ENCODE results near the gene ZSWIM6.

The ZSWIM6 gene

DNA sequence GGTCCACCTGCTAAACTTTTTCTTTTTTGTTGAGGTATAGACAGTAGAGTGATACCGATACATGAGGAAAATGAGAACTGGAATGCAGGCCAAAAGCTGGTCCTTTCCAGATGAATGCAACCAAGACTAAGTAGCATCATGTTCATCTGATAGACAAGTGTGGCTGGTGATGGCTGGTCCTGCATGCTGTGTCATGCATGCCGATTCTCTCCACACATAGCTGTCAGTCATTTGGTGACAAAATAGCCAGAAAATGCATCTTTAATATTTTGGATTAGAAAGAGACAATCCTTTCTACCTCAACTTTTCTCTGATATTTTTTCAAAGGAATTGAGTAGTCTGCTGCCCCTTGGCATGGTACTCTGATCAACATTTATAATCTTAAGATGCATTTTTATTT is 49.9 kb downstream of the ZSWIM6 start:
- Histone ChIP-seq H3K4me3 (ENCODE audit: low read depth, low read length, poor library complexity, severe bottlenecking) (no peak overlapping the region), H3K36me3 (ENCODE audit: insufficient read depth, low read length) (no peaks in the 10 kb centered on the region), H3K9me3 (ENCODE audit: low read length) (no peaks in the 10 kb centered on the region), H3K27me3 (ENCODE audit: insufficient read depth, low read length) (no peaks in the 10 kb centered on the region), H3K9ac (ENCODE audit: low read length) (no peak overlapping the region), H4K20me1 (ENCODE audit: insufficient read depth, low read length) (no peaks in the 10 kb centered on the region), H3F3A (ENCODE audit: insufficient read depth, low read length) (no peaks in the 10 kb centered on the region), H3K9me2 (ENCODE audit: low read depth, low read length) (no peaks in the 10 kb centered on the region), H2AFZ (ENCODE audit: low read length) (no peak overlapping the region), H3K4me2 (ENCODE audit: low read length) (no peak overlapping the region), H3K79me2 (ENCODE audit: insufficient read depth, low read length) (no peaks in the 10 kb centered on the region), H3K4me1 (ENCODE audit: insufficient read depth, low read length, severe bottlenecking) (no peaks in the 10 kb centered on the region), H3K27ac (ENCODE audit: low read depth, low read length, poor library complexity, severe bottlenecking) (no peak overlapping the region)
- TF ChIP-seq EZH2 (IDR thresholded peaks at IDR 0.05; ENCODE audit: borderline replicate concordance, low read length) = no peak
- TF ChIP-seq, protein P1, sequence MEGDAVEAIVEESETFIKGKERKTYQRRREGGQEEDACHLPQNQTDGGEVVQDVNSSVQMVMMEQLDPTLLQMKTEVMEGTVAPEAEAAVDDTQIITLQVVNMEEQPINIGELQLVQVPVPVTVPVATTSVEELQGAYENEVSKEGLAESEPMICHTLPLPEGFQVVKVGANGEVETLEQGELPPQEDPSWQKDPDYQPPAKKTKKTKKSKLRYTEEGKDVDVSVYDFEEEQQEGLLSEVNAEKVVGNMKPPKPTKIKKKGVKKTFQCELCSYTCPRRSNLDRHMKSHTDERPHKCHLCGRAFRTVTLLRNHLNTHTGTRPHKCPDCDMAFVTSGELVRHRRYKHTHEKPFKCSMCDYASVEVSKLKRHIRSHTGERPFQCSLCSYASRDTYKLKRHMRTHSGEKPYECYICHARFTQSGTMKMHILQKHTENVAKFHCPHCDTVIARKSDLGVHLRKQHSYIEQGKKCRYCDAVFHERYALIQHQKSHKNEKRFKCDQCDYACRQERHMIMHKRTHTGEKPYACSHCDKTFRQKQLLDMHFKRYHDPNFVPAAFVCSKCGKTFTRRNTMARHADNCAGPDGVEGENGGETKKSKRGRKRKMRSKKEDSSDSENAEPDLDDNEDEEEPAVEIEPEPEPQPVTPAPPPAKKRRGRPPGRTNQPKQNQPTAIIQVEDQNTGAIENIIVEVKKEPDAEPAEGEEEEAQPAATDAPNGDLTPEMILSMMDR (IDR thresholded peaks at IDR 0.05; ENCODE audit: low read length) = no peak

DNA sequence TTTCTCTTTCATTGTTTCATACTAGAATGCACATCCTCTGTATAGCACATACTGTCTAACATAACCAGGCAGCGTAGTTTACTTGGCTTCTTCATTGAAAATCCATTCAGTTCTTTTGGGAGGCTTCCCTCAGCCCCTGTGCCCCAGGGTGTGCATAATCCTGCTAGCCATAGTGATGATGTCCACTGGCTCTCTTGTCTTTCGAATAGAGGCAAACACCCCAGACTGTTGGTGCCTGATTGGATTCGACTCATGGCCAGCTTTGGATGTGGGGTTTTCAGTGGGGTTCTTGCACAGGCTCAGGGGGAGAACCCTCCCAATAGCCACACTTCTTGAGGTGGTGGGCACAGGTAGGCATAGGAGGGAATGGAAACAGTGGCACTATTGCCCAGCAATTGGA is 53.6 kb downstream of the ZSWIM6 start:
- H3F3A ChIP-seq (ENCODE audit: insufficient read depth, low read length) = no peaks in the 10 kb centered on the region
- no peaks in the 10 kb centered on the region for H3K27me3 ChIP-seq (ENCODE audit: insufficient read depth, low read length)
- H3K36me3 ChIP-seq (ENCODE audit: insufficient read depth, low read length) = no peaks in the 10 kb centered on the region
- no peak overlapping the region for H3K27ac ChIP-seq (ENCODE audit: low read depth, low read length, poor library complexity, severe bottlenecking)
- no peak overlapping the region for H3K4me2 ChIP-seq (ENCODE audit: low read length)
- no peak overlapping the region for H3K9ac ChIP-seq (ENCODE audit: low read length)
- H4K20me1 ChIP-seq (ENCODE audit: insufficient read depth, low read length) = no peaks in the 10 kb centered on the region
- H2AFZ ChIP-seq (ENCODE audit: low read length) = no peak overlapping the region
- H3K4me3 ChIP-seq (ENCODE audit: low read depth, low read length, poor library complexity, severe bottlenecking) = no peak overlapping the region
- H3K9me3 ChIP-seq (ENCODE audit: low read length) = no peaks in the 10 kb centered on the region
- H3K79me2 ChIP-seq (ENCODE audit: insufficient read depth, low read length) = no peaks in the 10 kb centered on the region
- TF ChIP-seq, protein P1 (IDR thresholded peaks at IDR 0.05; ENCODE audit: low read length) = no peak
- no peak for TF ChIP-seq EZH2 (IDR thresholded peaks at IDR 0.05; ENCODE audit: borderline replicate concordance, low read length)
- H3K4me1 ChIP-seq (ENCODE audit: insufficient read depth, low read length, severe bottlenecking) = no peaks in the 10 kb centered on the region
- H3K9me2 ChIP-seq (ENCODE audit: low read depth, low read length) = no peaks in the 10 kb centered on the region

DNA sequence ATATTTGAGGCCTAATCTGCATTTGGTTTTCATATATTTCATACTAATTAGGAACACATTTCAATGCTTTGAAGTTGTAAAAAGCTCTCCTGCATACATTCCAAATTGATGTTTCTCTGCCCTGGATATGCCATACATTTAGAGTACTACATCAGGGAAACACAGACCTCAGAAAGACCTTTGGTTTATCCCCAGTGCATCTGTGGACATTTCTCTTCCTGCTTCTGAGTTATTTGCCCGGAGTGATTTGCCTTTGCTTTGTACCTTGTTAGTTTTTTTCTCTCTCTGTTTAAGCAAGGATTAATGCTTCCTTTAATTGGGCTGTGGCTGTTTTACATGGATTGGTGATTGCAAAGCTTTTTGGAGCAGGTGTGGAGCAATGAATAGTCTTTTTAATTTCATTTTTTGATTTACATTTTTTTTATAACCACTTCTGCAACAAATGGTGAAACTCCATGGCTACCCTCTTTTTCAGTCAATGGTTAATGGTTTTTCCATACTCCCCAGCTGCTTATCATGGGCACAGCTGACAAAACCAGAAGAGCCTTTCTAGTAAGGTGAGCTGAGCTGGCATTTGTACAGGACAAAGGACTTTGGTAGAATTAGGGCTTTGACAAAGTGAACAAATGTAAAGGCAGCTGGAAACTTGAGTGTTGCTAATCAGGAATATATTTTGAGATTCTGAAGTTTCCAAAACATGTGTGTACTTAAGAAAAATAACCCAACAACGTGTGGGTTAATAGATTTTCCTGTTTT is 54.2 kb downstream of the ZSWIM6 start:
- H3K4me3 ChIP-seq (ENCODE audit: low read depth, low read length, poor library complexity, severe bottlenecking) = no peak overlapping the region
- H4K20me1 ChIP-seq (ENCODE audit: insufficient read depth, low read length) = no peaks in the 10 kb centered on the region
- H3K4me2 ChIP-seq (ENCODE audit: low read length) = no peak overlapping the region
- no peak overlapping the region for H3K9ac ChIP-seq (ENCODE audit: low read length)
- H3K4me1 ChIP-seq (ENCODE audit: insufficient read depth, low read length, severe bottlenecking) = no peaks in the 10 kb centered on the region
- no peaks in the 10 kb centered on the region for H3K9me2 ChIP-seq (ENCODE audit: low read depth, low read length)
- no peaks in the 10 kb centered on the region for H3F3A ChIP-seq (ENCODE audit: insufficient read depth, low read length)
- TF ChIP-seq EZH2 (IDR thresholded peaks at IDR 0.05; ENCODE audit: borderline replicate concordance, low read length) = no peak
- TF ChIP-seq, protein P1 (IDR thresholded peaks at IDR 0.05; ENCODE audit: low read length) = no peak
- no peaks in the 10 kb centered on the region for H3K79me2 ChIP-seq (ENCODE audit: insufficient read depth, low read length)
- H2AFZ ChIP-seq (ENCODE audit: low read length) = no peak overlapping the region
- no peaks in the 10 kb centered on the region for H3K9me3 ChIP-seq (ENCODE audit: low read length)
- no peaks in the 10 kb centered on the region for H3K27me3 ChIP-seq (ENCODE audit: insufficient read depth, low read length)
- no peaks in the 10 kb centered on the region for H3K36me3 ChIP-seq (ENCODE audit: insufficient read depth, low read length)
- no peak overlapping the region for H3K27ac ChIP-seq (ENCODE audit: low read depth, low read length, poor library complexity, severe bottlenecking)
